Calu3 (cell line): ENCODE data around the gene ZC3H12C. TPM values are rescaled to one million over a fixed set of nuclear protein-coding genes. Genes with fewer than 3 reads are reported as not detected.

Experiments
- BruUV-seq: library from RNA; stranded (reverse); fragments of 400-500 nt; replicated peaks from 2 replicates; lab custom pipeline; 2021; lab: Mats Ljungman, UMichigan
- CTCF ChIA-PET: fragments of 300-600 bp; sonication (Branson Sonifier 250); formaldehyde crosslinking; loops from one replicate; lab custom pipeline; 2022; ENCODE audit warnings: antibody characterized with exemption; lab: Charles Lee
- DNase-seq: peaks from one replicate; pipeline ENCODE4 v3.0.0; 2022
- H3K27ac Mint-ChIP-seq: one replicate; pipeline ENCODE4 v1.8.0; 2022; ENCODE audit warnings: mixed read lengths; ENCODE audit not compliant: unreplicated experiment
- H3K27me3 Mint-ChIP-seq: one replicate; pipeline ENCODE4 v1.8.0; 2022; ENCODE audit warnings: mixed read lengths; ENCODE audit not compliant: unreplicated experiment
- H3K36me3 Mint-ChIP-seq: one replicate; pipeline ENCODE4 v1.8.0; 2022; ENCODE audit warnings: mild to moderate bottlenecking, moderate library complexity, mixed read lengths; ENCODE audit not compliant: insufficient read depth, unreplicated experiment
- H3K4me1 Mint-ChIP-seq: one replicate; pipeline ENCODE4 v1.8.0; 2022; ENCODE audit warnings: mild to moderate bottlenecking, low read depth, mixed read lengths; ENCODE audit not compliant: unreplicated experiment
- H3K4me3 Mint-ChIP-seq: one replicate; pipeline ENCODE4 v1.8.0; 2022; ENCODE audit warnings: mild to moderate bottlenecking, low read depth, moderate library complexity, mixed read lengths; ENCODE audit not compliant: unreplicated experiment
- H3K9me3 Mint-ChIP-seq: one replicate; pipeline ENCODE4 v1.8.0; 2022; ENCODE audit warnings: low read depth, mixed read lengths; ENCODE audit not compliant: unreplicated experiment
- CTCF ChIP-seq: fragments of 200-600 bp; IDR thresholded peaks from one replicate; pipeline ENCODE4 v1.8.0; 2022; ENCODE audit warnings: antibody characterized with exemption; ENCODE audit not compliant: unreplicated experiment
- intact Hi-C: fragments of 100-400 bp; cut with micrococcal nuclease; formaldehyde crosslinking; loops from one replicate; pipeline ENCODE4 v1.10.0; 2022; ENCODE audit not compliant: unreplicated experiment
- total RNA-seq: library from RNA; stranded (reverse); gene quantifications from 2 replicates; pipeline ENCODE4 v1.2.3, GENCODE V29; 2022

The ZC3H12C gene
- total RNA-seq, 1 experiment from 2014 or later, result 14.1 TPM

- DNase-seq, result no peak
- Mint-ChIP-seq H3K4me1 (peaks cover 14% of the 10 kb centered on the region), H3K9me3 (no peaks in the 10 kb centered on the region), H3K36me3 (no peaks in the 10 kb centered on the region), H3K27me3 (no peaks in the 10 kb centered on the region), H3K27ac (no peak overlapping the region), H3K4me3 (no peak overlapping the region)
- intact Hi-C loops, result no loop called here
- no peak for TF ChIP-seq CTCF
- no TSS peak for BruUV-seq
- CTCF ChIA-PET, result no interaction called here
Measured at GRCh38 chr11:110077346-110077745, 15.8 kb upstream of the ZC3H12C start.

- DNase-seq, result no peak
- no peak overlapping the region for H3K27ac Mint-ChIP-seq
- H3K36me3 Mint-ChIP-seq, result no peaks in the 10 kb centered on the region
- H3K4me1 Mint-ChIP-seq, result peaks cover 14% of the 10 kb centered on the region
- CTCF ChIA-PET, result no interaction called here
- no TSS peak for BruUV-seq
- no peaks in the 10 kb centered on the region for H3K27me3 Mint-ChIP-seq
- intact Hi-C loops, result no loop called here
- H3K4me3 Mint-ChIP-seq, result no peak overlapping the region
- no peak for TF ChIP-seq CTCF
- H3K9me3 Mint-ChIP-seq, result no peaks in the 10 kb centered on the region
Measured at GRCh38 chr11:110077831-110078325, 15.3 kb upstream of the ZC3H12C start.

GRCh38 chr11:110078923-110079544, 14.2 kb upstream of the ZC3H12C start:
- BruUV-seq, result no TSS peak
- Mint-ChIP-seq H3K9me3 (no peaks in the 10 kb centered on the region), H3K4me1 (peaks cover 14% of the 10 kb centered on the region), H3K36me3 (no peaks in the 10 kb centered on the region), H3K4me3 (no peak overlapping the region), H3K27ac (no peak overlapping the region), H3K27me3 (no peaks in the 10 kb centered on the region)
- CTCF ChIA-PET, result no interaction called here
- TF ChIP-seq CTCF, result no peak
- intact Hi-C loops, result no loop called here
- no peak for DNase-seq

- no peaks in the 10 kb centered on the region for H3K36me3 Mint-ChIP-seq
- no peak overlapping the region for H3K4me3 Mint-ChIP-seq
- peaks cover 14% of the 10 kb centered on the region for H3K4me1 Mint-ChIP-seq
- intact Hi-C loops, result no loop called here
- H3K27me3 Mint-ChIP-seq, result no peaks in the 10 kb centered on the region
- DNase-seq, result no peak
- CTCF ChIA-PET, result no interaction called here
- H3K9me3 Mint-ChIP-seq, result no peaks in the 10 kb centered on the region
- H3K27ac Mint-ChIP-seq, result no peak overlapping the region
- TF ChIP-seq CTCF, result no peak
- no TSS peak for BruUV-seq
Measured at GRCh38 chr11:110079726-110080125, 13.5 kb upstream of the ZC3H12C start.
